A549 (cell line): ENCODE results near the gene ELAPOR1. TPM values are rescaled to one million over a fixed set of nuclear protein-coding genes. Genes with fewer than 3 reads are reported as not detected.

Experiments
- ATAC-seq, 2 experiments: fragments of 200-7000 bp in 1 of 2; fragments of >200 bp in 1 of 2; cut with Nextera tagmentation in 1 of 2; cut with Tn5 transposase in 1 of 2; 3 replicates each; pipeline versions ENCODE4 v1.8.0 to v1.9.1; 2018 to 2020; ENCODE audit warnings: mild to moderate bottlenecking in 1 of 2, moderate library complexity in 1 of 2
- CTCF ChIA-PET: fragments of 300-600 bp; sonication (Branson Sonifier 250); formaldehyde crosslinking; extraction: SDS; loops from one replicate; lab custom pipeline; 2021; ENCODE audit warnings: antibody characterized with exemption, inconsistent platforms; lab: Yijun Ruan, JAX
- POLR2A ChIA-PET: fragments of 350-600 bp; formaldehyde crosslinking; extraction: SDS; loops from one replicate; lab custom pipeline; 2021; ENCODE audit warnings: antibody characterized with exemption, inconsistent platforms; lab: Yijun Ruan, JAX
- DNase-seq, 2 experiments: peaks; one replicate each; pipeline versions ENCODE4 v3.0.0 to v3.0.0-alpha.2; 2011 to 2016; ENCODE audit warnings: low read depth in 1 of 2, low spot score in 1 of 2
- FAIRE-seq: peaks from 2 replicates; lab custom pipeline; 2011; peaks lifted over from hg19 to GRCh38; lab: Jason Lieb, UNC
- H3K27ac ChIP-seq, 2 experiments: fragments of >200 bp; sonication (Bioruptor Twin); formaldehyde crosslinking; 3 replicates each; pipeline ENCODE4 v1.5.1; 2016 to 2017
- H3K4me1 ChIP-seq: fragments of >200 bp; sonication (Bioruptor Twin); formaldehyde crosslinking; 3 replicates; pipeline ENCODE4 v1.6.1; 2016
- H3K4me2 ChIP-seq: fragments of >200 bp; sonication (Bioruptor Twin); formaldehyde crosslinking; 3 replicates; pipeline ENCODE4 v1.6.1; 2016
- H3K4me3 ChIP-seq: fragments of >200 bp; sonication (Bioruptor Twin); formaldehyde crosslinking; 3 replicates; pipeline ENCODE4 v1.5.1; 2016
- H3K9me3 ChIP-seq: fragments of >200 bp; sonication (Bioruptor Twin); formaldehyde crosslinking; 3 replicates; pipeline ENCODE4 v1.6.1; 2016
- BHLHE40 ChIP-seq: IDR thresholded peaks from 2 replicates; pipeline ENCODE4 v1.6.1; 2012; ENCODE audit warnings: low read depth, low read length, inconsistent platforms
- CEBPB ChIP-seq, 2 experiments: fragments of >200 bp in 1 of 2; sonication (Bioruptor Twin) in 1 of 2; formaldehyde crosslinking in 1 of 2; IDR thresholded peaks; 2 replicates each; pipeline ENCODE4 v1.6.1; 2012 to 2016
- CHD2 ChIP-seq: fragments of 150-350 bp; IDR thresholded peaks from 2 replicates; pipeline ENCODE4 v1.6.1; 2014; ENCODE audit warnings: low read length; ENCODE audit not compliant: partially characterized antibody
- EHF ChIP-seq: fragments of 250-450 bp; sonication (Bioruptor Pico); IDR thresholded peaks from 2 replicates; pipeline ENCODE4 v1.5.0; 2020; ENCODE audit warnings: mild to moderate bottlenecking
- EHMT2 ChIP-seq: fragments of 200-600 bp; sonication (generic); IDR thresholded peaks from 2 replicates; pipeline ENCODE4 v1.6.1; 2016; ENCODE audit warnings: antibody characterized with exemption, low read depth, mild to moderate bottlenecking, moderate library complexity
- EP300 ChIP-seq, 2 experiments: fragments of >200 bp; sonication (Bioruptor Twin); formaldehyde crosslinking; IDR thresholded peaks; 2 replicates in 1 of 2; 3 replicates in 1 of 2; pipeline ENCODE4 v1.6.1; 2016 to 2017
- FOSB ChIP-seq: fragments of 250-450 bp; sonication (Bioruptor Pico); IDR thresholded peaks from 2 replicates; pipeline ENCODE4 v1.5.0; 2020; ENCODE audit warnings: mild to moderate bottlenecking, moderate library complexity
- FOSL2 ChIP-seq, 2 experiments: fragments of 450-650 bp in 1 of 2; fragments of >200 bp in 1 of 2; sonication (Bioruptor Twin) in 1 of 2; formaldehyde crosslinking; IDR thresholded peaks; 2 replicates each; pipeline versions ENCODE4 v1.5.0 to v1.6.1; 2016 to 2020; ENCODE audit warnings: mild to moderate bottlenecking in 1 of 2, moderate library complexity in 1 of 2
- HEYL ChIP-seq: fragments of 250-450 bp; sonication (Bioruptor Pico); IDR thresholded peaks from 2 replicates; pipeline ENCODE4 v1.8.0; 2021; ENCODE audit warnings: mild to moderate bottlenecking, moderate library complexity
- HOXA7 ChIP-seq: fragments of 250-450 bp; sonication (Bioruptor Pico); IDR thresholded peaks from 2 replicates; pipeline ENCODE4 v1.5.0; 2020; ENCODE audit warnings: mild to moderate bottlenecking, moderate library complexity
- RAD21 ChIP-seq, 2 experiments: fragments of >200 bp in 1 of 2; sonication (Bioruptor Twin) in 1 of 2; formaldehyde crosslinking in 1 of 2; IDR thresholded peaks in 1 of 2; conservative IDR thresholded peaks in 1 of 2; 2 replicates in 1 of 2; 3 replicates in 1 of 2; pipeline ENCODE4 v1.6.1; 2012 to 2018; ENCODE audit warnings: inconsistent platforms in 1 of 2
- RFX5 ChIP-seq: fragments of 450-650 bp; IDR thresholded peaks from 2 replicates; pipeline ENCODE4 v1.7.1; 2014; ENCODE audit warnings: antibody characterized with exemption, mild to moderate bottlenecking, moderate library complexity
- SMC3 ChIP-seq: fragments of >200 bp; sonication (Bioruptor Twin); formaldehyde crosslinking; IDR thresholded peaks from 3 replicates; pipeline ENCODE4 v1.6.1; 2018; ENCODE audit warnings: inconsistent platforms
- TFCP2L1 ChIP-seq: fragments of 250-450 bp; sonication (Bioruptor Pico); IDR thresholded peaks from 2 replicates; pipeline ENCODE4 v1.5.0; 2021; ENCODE audit warnings: mild to moderate bottlenecking
- ZSCAN20 ChIP-seq: fragments of 250-450 bp; sonication (Bioruptor Pico); IDR thresholded peaks from 2 replicates; pipeline ENCODE4 v1.8.0; 2022; ENCODE audit warnings: mild to moderate bottlenecking, moderate library complexity
- WGBS: methylation state at CpG from one replicate; pipeline ENCODE4 v1.1.6; 2017; ENCODE audit errors: missing lambda C conversion rate; 5-methylcytosine and 5-hydroxymethylcytosine counted together
- polyA plus RNA-seq, 4 experiments: library from polyadenylated mRNA; depleted of rRNA in 3 of 4; stranded (reverse); fragments of >200 nt; fragmentation: RNase III in 1 of 4; extraction: RNeasy Plus Mini Kit Qiagen cat#74134 plus additional on column Dnase treatment in 1 of 4; gene quantifications; 2 replicates in 3 of 4; 3 replicates in 1 of 4; pipeline ENCODE4 v1.2.3, GENCODE V29; 2011 to 2017
- TF ChIP-seq, protein P1 (sequence below): fragments of 450-650 bp; IDR thresholded peaks from 2 replicates; pipeline ENCODE4 v1.6.1; 2014; ENCODE audit warnings: antibody characterized with exemption
- TF ChIP-seq, protein P2 (sequence below): fragments of 250-450 bp; sonication (Bioruptor Pico); IDR thresholded peaks from 2 replicates; pipeline ENCODE4 v1.5.0; 2020; ENCODE audit warnings: low read depth, mild to moderate bottlenecking, moderate library complexity
- TF ChIP-seq, protein P3 (sequence below): fragments of 250-450 bp; sonication (Bioruptor Pico); IDR thresholded peaks from 2 replicates; pipeline ENCODE4 v1.5.0; 2021; ENCODE audit warnings: mild to moderate bottlenecking, moderate library complexity, borderline replicate concordance
- TF ChIP-seq, protein P4 (sequence below): fragments of >200 bp; sonication (Bioruptor Twin); formaldehyde crosslinking; IDR thresholded peaks from 3 replicates; pipeline ENCODE4 v1.6.1; 2016
- TF ChIP-seq, protein P5 (sequence below): IDR thresholded peaks from 2 replicates; pipeline ENCODE4 v1.6.1; 2012
- TF ChIP-seq, protein P6 (sequence below): IDR thresholded peaks from 2 replicates; pipeline ENCODE4 v1.6.1; 2012
- TF ChIP-seq, protein P7 (sequence below): IDR thresholded peaks from 2 replicates; pipeline ENCODE4 v1.6.1; 2012; ENCODE audit warnings: low read depth, borderline replicate concordance
- TF ChIP-seq, protein P8 (sequence below): fragments of 150-350 bp; IDR thresholded peaks from 2 replicates; pipeline ENCODE4 v1.6.1; 2014; ENCODE audit warnings: low read depth, mild to moderate bottlenecking, low read length

Gene ELAPOR1
- polyA plus RNA-seq, 2 of the 4 experiments (the other 2 are of a cell fraction) = 0.37 to 0.56 TPM

DNA sequence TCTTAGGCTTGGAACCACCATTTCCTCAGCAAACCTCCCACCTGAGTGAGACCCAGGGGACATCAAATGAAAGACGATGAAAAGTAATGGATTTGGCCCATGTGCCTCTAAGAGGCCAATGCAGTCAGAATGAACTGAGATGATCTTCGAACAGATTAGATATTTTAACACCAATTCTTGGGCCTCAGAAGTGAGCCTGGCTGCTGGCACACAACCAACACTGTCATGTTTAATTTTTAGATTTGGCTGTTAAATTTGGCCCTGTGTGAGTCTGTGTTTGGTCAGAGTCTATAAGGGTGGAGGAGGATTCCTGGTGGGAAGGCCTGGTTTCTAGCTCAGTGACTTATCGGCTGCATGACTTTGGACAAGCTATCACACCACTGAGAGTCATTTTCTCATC is 45.4 kb downstream of the ELAPOR1 start:
- DNase-seq (no peak), FAIRE-seq (no peak), ATAC-seq (no peak)
- Histone ChIP-seq H3K4me3 (no peak overlapping the region), H3K4me1 (peaks cover 13% of the 10 kb centered on the region), H3K9me3 (no peaks in the 10 kb centered on the region), H3K4me2 (no peak overlapping the region), H3K27ac (no peak overlapping the region)
- TF ChIP-seq, protein P1, sequence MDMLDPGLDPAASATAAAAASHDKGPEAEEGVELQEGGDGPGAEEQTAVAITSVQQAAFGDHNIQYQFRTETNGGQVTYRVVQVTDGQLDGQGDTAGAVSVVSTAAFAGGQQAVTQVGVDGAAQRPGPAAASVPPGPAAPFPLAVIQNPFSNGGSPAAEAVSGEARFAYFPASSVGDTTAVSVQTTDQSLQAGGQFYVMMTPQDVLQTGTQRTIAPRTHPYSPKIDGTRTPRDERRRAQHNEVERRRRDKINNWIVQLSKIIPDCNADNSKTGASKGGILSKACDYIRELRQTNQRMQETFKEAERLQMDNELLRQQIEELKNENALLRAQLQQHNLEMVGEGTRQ = no peak
- TF ChIP-seq, protein P2, sequence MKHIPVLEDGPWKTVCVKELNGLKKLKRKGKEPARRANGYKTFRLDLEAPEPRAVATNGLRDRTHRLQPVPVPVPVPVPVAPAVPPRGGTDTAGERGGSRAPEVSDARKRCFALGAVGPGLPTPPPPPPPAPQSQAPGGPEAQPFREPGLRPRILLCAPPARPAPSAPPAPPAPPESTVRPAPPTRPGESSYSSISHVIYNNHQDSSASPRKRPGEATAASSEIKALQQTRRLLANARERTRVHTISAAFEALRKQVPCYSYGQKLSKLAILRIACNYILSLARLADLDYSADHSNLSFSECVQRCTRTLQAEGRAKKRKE (CRISPR knock-in tag) = no peak
- no peak for TF ChIP-seq RAD21 (conservative IDR thresholded peaks at IDR 0.05 in 1 of 2, IDR thresholded peaks at IDR 0.05 in 1 of 2)
- no peak for TF ChIP-seq FOSB (CRISPR knock-in tag)
- no peak for TF ChIP-seq TFCP2L1
- TF ChIP-seq ZSCAN20 (CRISPR knock-in tag) = no peak
- TF ChIP-seq EP300 (IDR thresholded peaks at IDR 0.05) = no peak
- TF ChIP-seq, protein P3, sequence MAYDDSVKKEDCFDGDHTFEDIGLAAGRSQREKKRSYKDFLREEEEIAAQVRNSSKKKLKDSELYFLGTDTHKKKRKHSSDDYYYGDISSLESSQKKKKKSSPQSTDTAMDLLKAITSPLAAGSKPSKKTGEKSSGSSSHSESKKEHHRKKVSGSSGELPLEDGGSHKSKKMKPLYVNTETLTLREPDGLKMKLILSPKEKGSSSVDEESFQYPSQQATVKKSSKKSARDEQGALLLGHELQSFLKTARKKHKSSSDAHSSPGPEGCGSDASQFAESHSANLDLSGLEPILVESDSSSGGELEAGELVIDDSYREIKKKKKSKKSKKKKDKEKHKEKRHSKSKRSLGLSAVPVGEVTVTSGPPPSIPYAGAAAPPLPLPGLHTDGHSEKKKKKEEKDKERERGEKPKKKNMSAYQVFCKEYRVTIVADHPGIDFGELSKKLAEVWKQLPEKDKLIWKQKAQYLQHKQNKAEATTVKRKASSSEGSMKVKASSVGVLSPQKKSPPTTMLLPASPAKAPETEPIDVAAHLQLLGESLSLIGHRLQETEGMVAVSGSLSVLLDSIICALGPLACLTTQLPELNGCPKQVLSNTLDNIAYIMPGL (CRISPR knock-in tag) = no peak
- no peak for TF ChIP-seq EHF (CRISPR knock-in tag)
- TF ChIP-seq, protein P4, sequence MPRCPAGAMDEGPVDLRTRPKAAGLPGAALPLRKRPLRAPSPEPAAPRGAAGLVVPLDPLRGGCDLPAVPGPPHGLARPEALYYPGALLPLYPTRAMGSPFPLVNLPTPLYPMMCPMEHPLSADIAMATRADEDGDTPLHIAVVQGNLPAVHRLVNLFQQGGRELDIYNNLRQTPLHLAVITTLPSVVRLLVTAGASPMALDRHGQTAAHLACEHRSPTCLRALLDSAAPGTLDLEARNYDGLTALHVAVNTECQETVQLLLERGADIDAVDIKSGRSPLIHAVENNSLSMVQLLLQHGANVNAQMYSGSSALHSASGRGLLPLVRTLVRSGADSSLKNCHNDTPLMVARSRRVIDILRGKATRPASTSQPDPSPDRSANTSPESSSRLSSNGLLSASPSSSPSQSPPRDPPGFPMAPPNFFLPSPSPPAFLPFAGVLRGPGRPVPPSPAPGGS = no peak
- WGBS = 96% methylated on average over 3 of the region's 3 CpGs
- CTCF ChIA-PET = interaction anchor here (1.0 kb wide), 1 partner anchor 47 kb away, joined by 4 read pairs; a partner anchor contains a TSS
- POLR2A ChIA-PET = no interaction called here

DNA sequence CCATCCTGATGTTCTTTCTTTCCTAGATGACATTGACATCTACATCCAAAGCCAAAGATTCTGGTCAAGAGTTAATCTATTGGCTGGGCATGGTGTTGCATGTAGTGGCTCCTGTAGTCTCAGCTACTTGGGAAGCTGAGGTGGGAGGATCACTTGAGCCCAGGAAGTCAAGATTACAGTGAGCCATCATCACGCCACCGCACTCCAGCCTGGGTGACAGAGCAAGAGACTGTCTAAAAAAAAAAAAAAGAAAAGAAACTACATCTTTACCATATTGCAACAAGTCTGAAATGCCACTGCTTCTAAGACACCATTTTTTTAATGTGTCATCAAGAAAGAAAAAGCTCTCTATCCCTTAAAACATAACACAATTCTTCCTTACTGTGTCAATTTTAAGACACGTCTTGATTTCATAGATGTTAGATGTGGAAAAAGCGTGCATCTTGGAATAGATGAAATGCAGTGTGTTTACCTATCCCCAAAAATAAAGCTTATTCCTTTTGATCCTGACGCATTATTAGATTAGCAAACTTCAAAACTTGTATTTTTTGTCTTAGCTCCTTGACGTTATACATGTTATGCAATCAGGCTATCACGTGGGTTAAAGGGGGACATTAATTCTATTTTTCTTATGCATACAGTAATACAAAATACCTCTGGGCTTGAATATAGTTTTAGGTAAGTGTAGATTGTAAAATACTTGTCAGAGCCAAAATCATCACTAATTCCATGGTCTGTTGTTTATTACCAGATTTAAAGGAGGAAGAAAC is 46.3 kb downstream of the ELAPOR1 start:
- no peaks in the 10 kb centered on the region for H3K9me3 ChIP-seq
- CTCF ChIA-PET = interaction anchor here (0.6 to 1.0 kb wide), 3 partner anchors 48 to 224 kb away, joined by 3 to 4 read pairs (median 3); a partner anchor contains a TSS
- no peak overlapping the region for H3K27ac ChIP-seq
- no peak for DNase-seq
- POLR2A ChIA-PET = no interaction called here
- no peak for FAIRE-seq
- ATAC-seq = no peak
- H3K4me3 ChIP-seq = no peak overlapping the region
- TF ChIP-seq, protein P5, sequence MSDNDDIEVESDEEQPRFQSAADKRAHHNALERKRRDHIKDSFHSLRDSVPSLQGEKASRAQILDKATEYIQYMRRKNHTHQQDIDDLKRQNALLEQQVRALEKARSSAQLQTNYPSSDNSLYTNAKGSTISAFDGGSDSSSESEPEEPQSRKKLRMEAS = no peak
- no peak for TF ChIP-seq FOSL2 (IDR thresholded peaks at IDR 0.05)
- no peak for TF ChIP-seq FOSL2 (CRISPR knock-in tag; IDR thresholded peaks at IDR 0.05)
- TF ChIP-seq SMC3 = no peak
- no peak for TF ChIP-seq HEYL (CRISPR knock-in tag)
- TF ChIP-seq, protein P6, sequence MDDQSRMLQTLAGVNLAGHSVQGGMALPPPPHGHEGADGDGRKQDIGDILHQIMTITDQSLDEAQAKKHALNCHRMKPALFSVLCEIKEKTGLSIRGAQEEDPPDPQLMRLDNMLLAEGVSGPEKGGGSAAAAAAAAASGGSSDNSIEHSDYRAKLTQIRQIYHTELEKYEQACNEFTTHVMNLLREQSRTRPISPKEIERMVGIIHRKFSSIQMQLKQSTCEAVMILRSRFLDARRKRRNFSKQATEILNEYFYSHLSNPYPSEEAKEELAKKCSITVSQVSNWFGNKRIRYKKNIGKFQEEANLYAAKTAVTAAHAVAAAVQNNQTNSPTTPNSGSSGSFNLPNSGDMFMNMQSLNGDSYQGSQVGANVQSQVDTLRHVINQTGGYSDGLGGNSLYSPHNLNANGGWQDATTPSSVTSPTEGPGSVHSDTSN = no peak
- TF ChIP-seq, protein P7, sequence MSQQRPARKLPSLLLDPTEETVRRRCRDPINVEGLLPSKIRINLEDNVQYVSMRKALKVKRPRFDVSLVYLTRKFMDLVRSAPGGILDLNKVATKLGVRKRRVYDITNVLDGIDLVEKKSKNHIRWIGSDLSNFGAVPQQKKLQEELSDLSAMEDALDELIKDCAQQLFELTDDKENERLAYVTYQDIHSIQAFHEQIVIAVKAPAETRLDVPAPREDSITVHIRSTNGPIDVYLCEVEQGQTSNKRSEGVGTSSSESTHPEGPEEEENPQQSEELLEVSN = no peak
- TF ChIP-seq CHD2 = no peak
- TF ChIP-seq CEBPB (IDR thresholded peaks at IDR 0.05) = no peak
- no peak for TF ChIP-seq BHLHE40
- no peak for TF ChIP-seq EHF (CRISPR knock-in tag)
- TF ChIP-seq HOXA7 (CRISPR knock-in tag) = no peak
- no peak for TF ChIP-seq EHMT2
- TF ChIP-seq RFX5 = no peak
- TF ChIP-seq, protein P8, sequence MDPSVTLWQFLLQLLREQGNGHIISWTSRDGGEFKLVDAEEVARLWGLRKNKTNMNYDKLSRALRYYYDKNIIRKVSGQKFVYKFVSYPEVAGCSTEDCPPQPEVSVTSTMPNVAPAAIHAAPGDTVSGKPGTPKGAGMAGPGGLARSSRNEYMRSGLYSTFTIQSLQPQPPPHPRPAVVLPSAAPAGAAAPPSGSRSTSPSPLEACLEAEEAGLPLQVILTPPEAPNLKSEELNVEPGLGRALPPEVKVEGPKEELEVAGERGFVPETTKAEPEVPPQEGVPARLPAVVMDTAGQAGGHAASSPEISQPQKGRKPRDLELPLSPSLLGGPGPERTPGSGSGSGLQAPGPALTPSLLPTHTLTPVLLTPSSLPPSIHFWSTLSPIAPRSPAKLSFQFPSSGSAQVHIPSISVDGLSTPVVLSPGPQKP = no peak
- no peak overlapping the region for H3K4me2 ChIP-seq
- 89% methylated on average over 7 of the region's 7 CpGs for WGBS
- peaks cover 13% of the 10 kb centered on the region for H3K4me1 ChIP-seq
